Hematopoietic multipotent progenitor cell treated with erythropoietin and hydrocortisone succinate and interleukin-3 and kit ligand, for 17 days (in vitro differentiated cells): ENCODE data around the gene MYO7B.

Experiments
- DNase-seq: peaks from one replicate; pipeline ENCODE4 v3.0.0-alpha.2; 2015; ENCODE audit warnings: low spot score

Gene MYO7B

GRCh38 chr2:127626917-127627739 lies 91.6 kb downstream of the MYO7B start:
- no peak for DNase-seq

DNA sequence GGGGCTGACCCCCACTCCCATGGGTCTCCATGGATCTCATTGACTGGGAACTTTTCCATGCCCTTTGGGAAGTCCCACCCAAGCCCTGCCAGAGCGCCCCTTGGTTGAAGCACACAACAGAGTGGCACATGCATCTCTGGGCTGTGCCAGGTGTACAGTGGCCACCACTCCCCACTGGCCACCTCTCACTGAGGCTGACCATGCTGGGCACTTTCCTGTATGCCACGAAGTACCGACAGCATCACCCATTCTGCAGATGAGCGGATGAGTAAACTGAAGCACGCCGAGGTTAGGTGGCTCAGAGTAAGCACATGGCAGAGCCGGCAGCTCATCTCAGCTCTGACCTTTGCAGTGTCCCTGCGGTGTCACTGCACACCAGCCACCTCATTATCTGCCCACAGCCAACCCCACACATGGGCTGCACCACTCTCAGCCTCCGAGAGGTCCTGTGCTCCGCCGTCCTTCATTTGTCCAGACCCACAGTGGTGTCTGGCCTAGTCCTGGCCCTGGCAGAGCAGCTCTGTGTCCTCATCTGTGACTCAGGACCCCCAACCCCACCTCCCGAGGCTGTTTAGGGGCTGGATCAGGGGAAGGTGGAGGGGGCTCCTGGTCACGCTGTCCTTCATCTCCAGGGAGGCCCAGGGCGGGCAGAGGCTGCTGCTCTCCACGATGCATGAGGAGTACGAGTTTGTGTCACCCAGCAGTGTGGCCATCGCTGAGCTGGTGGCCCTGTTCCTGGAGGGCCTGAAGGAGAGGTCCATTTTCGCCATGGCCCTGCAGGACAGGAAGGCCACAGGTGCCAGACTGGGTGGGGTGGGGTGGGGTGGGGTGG lies 92.5 kb downstream of the MYO7B start:
- no peak for DNase-seq

GRCh38 chr2:127628767-127629614 lies 93.5 kb downstream of the MYO7B start:
- DNase-seq, result no peak

- DNase-seq, result no peak
Measured at GRCh38 chr2:127629637-127630036, 94.2 kb downstream of the MYO7B start.

- DNase-seq, result no peak
Measured at GRCh38 chr2:127630096-127630863, 94.8 kb downstream of the MYO7B start.

- DNase-seq, result no peak
Measured at GRCh38 chr2:127630864-127631540, 95.5 kb downstream of the MYO7B start.

DNA sequence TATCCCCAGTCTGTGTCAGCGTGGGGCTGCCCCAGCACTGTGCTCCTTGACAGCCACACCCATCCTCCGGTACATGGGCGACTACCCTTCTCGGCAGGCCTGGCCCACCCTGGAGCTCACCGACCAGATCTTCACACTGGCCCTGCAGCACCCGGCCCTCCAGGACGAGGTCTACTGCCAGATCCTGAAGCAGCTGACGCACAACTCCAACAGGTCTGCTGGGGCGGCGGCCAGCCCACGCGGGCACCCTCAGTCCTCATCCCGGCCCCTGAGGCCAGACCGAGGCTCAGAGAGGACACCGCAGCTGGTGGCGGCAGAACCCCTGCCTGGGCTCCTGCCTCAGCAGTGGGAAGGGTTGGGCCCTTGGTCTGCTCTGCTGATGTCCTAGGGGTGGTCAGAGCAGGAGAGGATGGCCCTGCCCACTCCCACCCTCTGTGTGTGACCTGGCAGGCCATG lies 96.1 kb downstream of the MYO7B start:
- DNase-seq, result no peak

DNA sequence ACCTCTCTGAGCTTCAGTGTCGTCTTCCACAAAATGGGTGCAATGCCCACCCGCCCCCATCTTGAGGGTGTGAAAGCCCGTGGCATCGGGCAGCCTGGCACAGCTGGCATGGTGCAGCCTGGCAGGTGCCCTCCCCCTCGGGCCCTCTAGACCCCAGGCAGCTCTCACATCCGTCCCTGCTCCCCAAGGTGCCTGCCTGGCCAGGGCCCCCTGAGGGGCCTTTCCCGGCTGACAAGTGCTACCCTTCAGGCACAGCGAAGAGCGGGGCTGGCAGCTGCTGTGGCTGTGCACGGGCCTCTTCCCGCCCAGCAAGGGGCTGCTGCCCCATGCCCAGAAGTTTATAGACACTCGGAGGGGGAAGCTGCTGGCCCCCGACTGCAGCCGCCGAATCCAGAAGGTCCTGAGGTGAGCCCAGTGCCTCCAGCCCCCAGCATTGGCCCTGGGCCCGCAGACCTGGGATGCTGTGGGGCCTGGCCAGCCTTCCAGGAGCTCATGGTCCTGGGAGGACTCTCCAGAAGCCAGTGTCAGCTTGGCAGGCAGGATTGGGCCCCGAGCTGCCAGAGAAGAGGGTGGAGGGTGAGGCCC lies 96.6 kb downstream of the MYO7B start:
- no peak for DNase-seq

DNA sequence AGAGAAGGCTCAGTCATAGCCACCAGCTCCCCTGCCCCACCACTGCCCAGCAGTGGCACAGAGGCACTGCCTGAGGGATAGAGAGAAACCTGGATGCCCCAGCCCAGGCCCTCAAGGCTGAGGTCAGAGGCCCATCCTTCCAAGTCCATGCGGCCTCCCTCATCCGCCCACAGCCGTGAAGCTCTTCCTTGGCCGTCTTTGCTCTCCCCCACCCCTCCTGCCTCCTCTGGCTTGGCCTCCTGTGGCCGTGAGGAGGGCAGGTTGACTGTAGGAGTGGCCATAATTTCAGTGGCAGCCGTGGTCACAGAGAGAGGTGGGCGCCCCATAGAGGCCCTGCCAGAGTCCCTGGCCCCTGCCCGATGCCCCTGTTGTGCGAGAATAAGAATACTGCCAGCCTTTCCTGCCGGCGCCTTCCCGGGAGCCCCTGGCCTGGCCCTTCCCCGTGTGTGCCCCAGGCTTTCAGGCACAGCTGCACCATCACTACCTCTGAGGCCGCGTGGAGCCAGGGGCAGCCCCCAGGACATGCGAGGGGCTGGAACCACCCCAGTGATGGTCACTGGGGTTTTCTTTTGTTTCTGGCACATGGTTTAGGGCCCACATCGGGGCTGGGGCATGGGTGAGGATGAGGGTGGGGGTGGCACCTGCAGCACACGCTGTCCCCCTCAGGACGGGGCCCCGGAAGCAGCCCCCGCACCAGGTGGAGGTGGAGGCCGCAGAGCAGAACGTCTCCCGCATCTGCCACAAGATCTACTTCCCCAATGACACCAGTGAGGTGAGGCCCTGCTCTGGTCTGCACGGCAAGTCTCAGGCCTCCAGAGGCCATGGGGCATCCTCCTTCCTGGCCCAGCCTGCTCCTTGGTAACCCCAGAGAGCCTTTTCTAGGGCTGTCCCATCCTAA lies 97.4 kb downstream of the MYO7B start:
- no peak for DNase-seq

DNA sequence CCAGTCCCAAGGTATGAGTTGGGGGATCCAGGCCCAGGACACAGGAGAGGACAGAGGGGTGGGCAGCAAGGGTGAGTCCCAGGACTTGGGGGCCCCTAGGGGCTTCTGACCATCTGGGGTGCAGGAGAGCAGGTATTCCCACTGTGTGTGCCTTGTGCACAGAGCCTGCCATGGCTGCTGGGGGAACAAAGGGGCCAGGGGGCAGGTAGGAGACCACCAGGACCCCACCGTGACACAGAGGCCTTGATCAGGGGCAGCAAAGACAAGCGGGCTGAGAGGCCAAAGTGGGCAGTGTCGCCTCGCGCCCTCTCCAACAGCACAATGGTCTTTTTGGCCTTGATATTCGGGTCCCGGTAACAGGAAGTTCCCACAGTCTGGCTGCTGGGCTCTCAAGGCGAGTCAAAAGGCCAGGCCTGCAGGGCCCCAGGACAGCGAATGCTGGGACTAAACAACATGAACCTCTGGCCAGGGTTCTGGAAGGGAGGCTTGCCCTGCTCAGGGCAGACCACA lies 98.1 kb downstream of the MYO7B start:
- DNase-seq, result no peak

- no peak for DNase-seq
Measured at GRCh38 chr2:127634066-127634617, 98.7 kb downstream of the MYO7B start.

- no peak for DNase-seq
Measured at GRCh38 chr2:127634626-127635379, 99.3 kb downstream of the MYO7B start.

DNA sequence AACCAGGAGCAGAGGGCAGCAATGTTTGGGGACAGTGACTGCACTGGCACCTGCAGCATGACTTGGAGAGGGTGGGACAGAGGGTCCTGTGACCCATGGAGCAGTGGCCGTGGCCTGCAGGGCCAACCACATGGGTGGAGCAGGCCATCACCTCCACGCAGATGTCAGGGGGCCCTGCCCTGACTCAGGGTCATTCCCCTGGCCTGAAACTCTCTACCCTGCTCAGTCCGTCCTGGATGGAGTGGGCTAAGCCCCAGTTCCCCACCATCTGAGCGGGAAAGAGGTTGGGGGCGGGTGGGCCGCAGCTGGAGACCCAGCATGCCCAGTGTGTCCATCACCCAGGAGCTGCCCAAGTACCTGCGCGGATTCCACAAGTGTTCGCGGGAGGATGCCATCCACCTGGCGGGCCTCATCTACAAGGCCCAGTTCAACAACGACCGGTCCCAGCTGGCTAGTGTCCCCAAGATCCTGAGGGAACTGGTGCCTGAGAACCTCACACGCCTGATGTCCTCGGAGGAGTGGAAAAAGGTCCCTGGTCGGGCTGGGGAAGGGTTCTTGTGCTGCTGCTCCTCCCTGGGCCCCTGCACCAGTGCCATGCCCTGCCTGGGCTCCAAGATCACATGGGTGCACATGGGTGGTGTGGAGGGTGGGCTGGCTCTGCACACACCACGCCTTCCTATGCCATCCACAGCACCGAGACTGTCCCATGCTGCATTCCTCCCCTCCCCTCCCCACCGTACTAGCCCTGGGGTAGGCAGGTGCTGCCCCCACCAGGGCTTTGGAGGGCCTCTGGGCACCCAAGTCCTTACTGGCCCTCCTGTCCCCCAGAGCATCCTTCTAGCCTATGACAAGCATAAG lies 100.1 kb downstream of the MYO7B start:
- no peak for DNase-seq

GRCh38 chr2:127636248-127637235 lies 101.1 kb downstream of the MYO7B start:
- DNase-seq, result no peak

DNA sequence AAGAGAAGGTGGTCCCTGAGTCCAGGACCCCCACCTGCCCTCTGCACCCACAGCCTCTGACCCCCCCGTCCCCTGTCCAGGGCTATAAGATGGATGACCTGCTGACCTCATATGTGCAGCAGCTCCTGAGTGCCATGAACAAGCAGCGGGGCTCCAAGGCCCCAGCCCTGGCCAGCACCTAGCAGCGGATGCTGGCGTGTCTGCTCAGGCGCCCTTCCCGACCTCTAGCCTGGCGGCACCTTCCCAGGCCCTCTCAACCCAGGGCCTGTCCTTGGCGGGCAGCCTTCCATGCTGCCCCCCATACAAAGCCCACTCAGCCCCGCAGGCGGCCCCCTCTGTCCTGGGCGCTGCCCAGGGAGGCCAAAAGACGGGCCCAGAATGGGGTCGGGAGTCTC lies 101.8 kb downstream of the MYO7B start:
- no peak for DNase-seq

GRCh38 chr2:127637725-127638252 lies 102.3 kb downstream of the MYO7B start:
- DNase-seq, result no peak
